ENCODE measurements around the gene DMD. TPM values are rescaled to one million over a fixed set of nuclear protein-coding genes. Genes with fewer than 3 reads are reported as not detected.

The DMD gene
- total and polyA plus RNA-seq, 2 of the 8 experiments (the other 6 are each of a cell fraction or from before 2014, with no cell fraction given), result 4.8 to 7.4 TPM

DNA sequence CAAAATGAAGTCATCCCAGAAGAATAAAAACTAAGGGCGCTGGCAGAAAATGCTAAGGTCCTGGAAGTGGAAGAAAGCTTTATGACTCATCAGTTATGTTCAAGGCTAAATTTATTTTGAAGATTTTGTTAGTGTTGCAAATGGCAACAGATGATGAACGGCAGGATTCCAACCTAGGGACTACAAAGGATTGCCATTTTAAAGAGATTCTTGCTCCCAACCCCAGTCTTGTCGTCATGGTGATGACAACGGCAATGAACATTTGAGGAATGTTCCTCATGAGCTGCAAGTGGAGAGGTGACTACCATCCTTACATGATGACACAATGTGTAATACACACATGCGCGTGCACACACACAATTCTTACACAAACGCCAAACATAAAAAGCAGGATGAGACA, 2085.1 kb downstream of the DMD start:
- Histone ChIP-seq H3K27me3 (replicated peaks in 1 of 4; ENCODE audit: control insufficient read depth in 3 of 4, extremely low read depth in 1 of 4, insufficient read depth in 3 of 4, low read length in 3 of 4) (no peaks in the 10 kb centered on the region), H4K8ac (ENCODE audit: extremely low read depth, insufficient read depth, low read length) (no peak overlapping the region), H2BK20ac (ENCODE audit: low read length) (no peak overlapping the region), H4K20me1 (replicated peaks in 1 of 2; ENCODE audit: control insufficient read depth in 1 of 2, insufficient read depth in 2 of 2, low read length in 2 of 2) (no peaks in the 10 kb centered on the region), H3K4ac (replicated peaks; ENCODE audit: insufficient read length, low read depth, low read length) (no peak overlapping the region), H3K36me3 (ENCODE audit: control insufficient read depth in 2 of 4, insufficient read depth in 4 of 4, low read length in 3 of 4) (peaks cover 0 to 2% (median 0%) of the 10 kb centered on the region in 4 experiments; a peak in 1 of 8 replicates), H3K18ac (ENCODE audit: extremely low read depth, low read length) (no peak overlapping the region), H3K79me2 (ENCODE audit: control insufficient read depth in 1 of 2, insufficient read depth in 2 of 2, low read length in 2 of 2) (no peaks in the 10 kb centered on the region), H3K79me1 (ENCODE audit: low read depth, low read length) (no peaks in the 10 kb centered on the region), H4K91ac (replicated peaks; ENCODE audit: insufficient read length, low read length) (no peak overlapping the region), H4K5ac (ENCODE audit: insufficient read length, low read depth, low read length) (no peak overlapping the region), H3K23ac (ENCODE audit: insufficient read length) (no peak overlapping the region), H3K27ac (ENCODE audit: low read depth, low read length) (no peak overlapping the region), H3K14ac (ENCODE audit: insufficient read length) (no peak overlapping the region), H2BK12ac (ENCODE audit: low read depth, low read length) (no peak overlapping the region), H3K4me3 (ENCODE audit: extremely low read depth in 1 of 4, insufficient read depth in 2 of 4, low read depth in 3 of 4, low read length in 4 of 4) (no peak overlapping the region), H2AK5ac (ENCODE audit: low read depth, low read length) (no peak overlapping the region), H3K23me2 (ENCODE audit: low read depth, low read length) (no peaks in the 10 kb centered on the region), H2BK15ac (ENCODE audit: low read length) (no peak overlapping the region), H2BK5ac (ENCODE audit: low read depth, low read length) (no peak overlapping the region), H3K9ac (replicated peaks in 1 of 4; ENCODE audit: extremely low read depth in 1 of 4, low read depth in 3 of 4, low read length in 3 of 4) (no peak overlapping the region), H3K9me3 (ENCODE audit: insufficient read depth in 2 of 2, low read depth in 1 of 2, low read length in 1 of 2) (no peaks in the 10 kb centered on the region), H3K4me1 (replicated peaks in 1 of 4; ENCODE audit: control insufficient read depth in 3 of 4, insufficient read depth in 4 of 4, low read length in 3 of 4) (no peaks in the 10 kb centered on the region), H3K4me2 (ENCODE audit: insufficient read depth in 1 of 2, low read depth in 2 of 2, low read length in 2 of 2) (no peak overlapping the region), H2AFZ (ENCODE audit: low read length) (no peak overlapping the region), H3K56ac (replicated peaks; ENCODE audit: insufficient read length, low read depth, low read length) (no peak overlapping the region), H2BK120ac (replicated peaks; ENCODE audit: low read depth, low read length) (no peak overlapping the region)
- DNase-seq (ENCODE audit: low read depth in 1 of 2, low spot score in 2 of 2) (no peak), FAIRE-seq (no peak)
- POLR2A ChIA-PET (ENCODE audit: partially characterized antibody), result no interaction called here
- CTCF ChIA-PET (ENCODE audit: partially characterized antibody), result no interaction called here
- 88% methylated on average over 6 of the region's 7 CpGs; no CpG with 5 or more reads in 1 of the 2 experiments for WGBS, 2 experiments (ENCODE audit: extremely low coverage in 1 of 2, insufficient coverage in 1 of 2, insufficient read length in 1 of 2, insufficient replicate concordance in 2 of 2, low coverage in 1 of 2, low lambda C conversion rate in 2 of 2, missing lambda C conversion rate in 1 of 2)
- TF ChIP-seq GABPA (IDR thresholded peaks at IDR 0.05; ENCODE audit: borderline replicate concordance, insufficient read depth, low read length) (no peak), HDAC2 (IDR thresholded peaks at IDR 0.05; ENCODE audit: borderline replicate concordance in 1 of 2, low read depth in 2 of 2, low read length in 2 of 2) (no peak), ZNF274 (IDR thresholded peaks at IDR 0.05; ENCODE audit: borderline replicate concordance, extremely low read depth, low read length) (no peak), RNF2 (IDR thresholded peaks at IDR 0.05; ENCODE audit: borderline replicate concordance, low read depth, low read length, missing control alignments, poor library complexity, severe bottlenecking) (no peak), BRCA1 (IDR thresholded peaks at IDR 0.05; ENCODE audit: low read depth, low read length) (no peak), RXRA (IDR thresholded peaks at IDR 0.05; ENCODE audit: insufficient read depth, low read depth, low read length) (no peak), SIX5 (IDR thresholded peaks at IDR 0.05; ENCODE audit: low read depth, low read length) (no peak), POU5F1 (IDR thresholded peaks at IDR 0.05; ENCODE audit: low read depth, low read length) (no peak), SP4 (IDR thresholded peaks at IDR 0.05; ENCODE audit: low read length) (no peak), CHD1 (IDR thresholded peaks at IDR 0.05; ENCODE audit: low read depth, low read length) (no peak), NRF1 (IDR thresholded peaks at IDR 0.05; ENCODE audit: low read depth, low read length) (no peak), NANOG (IDR thresholded peaks at IDR 0.05; ENCODE audit: insufficient read depth, low read depth, low read length, poor library complexity, severe bottlenecking) (no peak)
- TF ChIP-seq, protein P1, sequence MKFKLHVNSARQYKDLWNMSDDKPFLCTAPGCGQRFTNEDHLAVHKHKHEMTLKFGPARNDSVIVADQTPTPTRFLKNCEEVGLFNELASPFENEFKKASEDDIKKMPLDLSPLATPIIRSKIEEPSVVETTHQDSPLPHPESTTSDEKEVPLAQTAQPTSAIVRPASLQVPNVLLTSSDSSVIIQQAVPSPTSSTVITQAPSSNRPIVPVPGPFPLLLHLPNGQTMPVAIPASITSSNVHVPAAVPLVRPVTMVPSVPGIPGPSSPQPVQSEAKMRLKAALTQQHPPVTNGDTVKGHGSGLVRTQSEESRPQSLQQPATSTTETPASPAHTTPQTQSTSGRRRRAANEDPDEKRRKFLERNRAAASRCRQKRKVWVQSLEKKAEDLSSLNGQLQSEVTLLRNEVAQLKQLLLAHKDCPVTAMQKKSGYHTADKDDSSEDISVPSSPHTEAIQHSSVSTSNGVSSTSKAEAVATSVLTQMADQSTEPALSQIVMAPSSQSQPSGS (IDR thresholded peaks at IDR 0.05; ENCODE audit: low read length), result no peak

Data from H1 (cell line).